ENCODE data around the gene GPC6. TPM values are rescaled to one million over a fixed set of nuclear protein-coding genes. Genes with fewer than 3 reads are reported as not detected.

The GPC6 gene
- total RNA-seq, 2 experiments from 2014 or later = not detected

DNA sequence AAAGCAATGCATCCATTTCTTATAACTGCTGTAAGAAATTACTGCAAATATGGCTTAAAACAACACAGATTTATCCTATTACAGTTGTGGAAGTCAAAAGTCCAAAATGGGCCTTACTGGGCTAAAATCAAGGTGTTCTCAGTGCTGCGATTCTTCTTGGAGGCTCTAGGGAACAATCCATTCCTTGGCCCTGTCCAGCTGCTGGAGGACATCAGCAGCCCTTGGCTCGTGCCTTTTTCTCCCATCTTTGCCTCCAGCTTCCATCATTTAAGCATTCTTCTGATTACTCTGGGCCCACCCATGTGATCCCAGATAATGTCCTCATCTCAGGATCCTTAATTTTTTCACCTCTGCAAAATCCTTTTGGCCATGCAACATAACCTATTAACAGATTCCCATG, 645.8 kb downstream of the GPC6 start:
- no peaks in the 10 kb centered on the region for H3K9me2 ChIP-seq (ENCODE audit: insufficient read depth, low read length)
- POLR2A ChIA-PET = no interaction called here
- BruUV-seq (replicated peaks) = no TSS peak
- CTCF ChIA-PET (ENCODE audit: unreplicated experiment) = no interaction called here
- no peak overlapping the region for H2AFZ ChIP-seq (ENCODE audit: low read length)
- no peak for TF ChIP-seq EZH2phosphoT487 (IDR thresholded peaks at IDR 0.05; ENCODE audit: borderline replicate concordance, low read depth, low read length)
- TF ChIP-seq, protein P1, sequence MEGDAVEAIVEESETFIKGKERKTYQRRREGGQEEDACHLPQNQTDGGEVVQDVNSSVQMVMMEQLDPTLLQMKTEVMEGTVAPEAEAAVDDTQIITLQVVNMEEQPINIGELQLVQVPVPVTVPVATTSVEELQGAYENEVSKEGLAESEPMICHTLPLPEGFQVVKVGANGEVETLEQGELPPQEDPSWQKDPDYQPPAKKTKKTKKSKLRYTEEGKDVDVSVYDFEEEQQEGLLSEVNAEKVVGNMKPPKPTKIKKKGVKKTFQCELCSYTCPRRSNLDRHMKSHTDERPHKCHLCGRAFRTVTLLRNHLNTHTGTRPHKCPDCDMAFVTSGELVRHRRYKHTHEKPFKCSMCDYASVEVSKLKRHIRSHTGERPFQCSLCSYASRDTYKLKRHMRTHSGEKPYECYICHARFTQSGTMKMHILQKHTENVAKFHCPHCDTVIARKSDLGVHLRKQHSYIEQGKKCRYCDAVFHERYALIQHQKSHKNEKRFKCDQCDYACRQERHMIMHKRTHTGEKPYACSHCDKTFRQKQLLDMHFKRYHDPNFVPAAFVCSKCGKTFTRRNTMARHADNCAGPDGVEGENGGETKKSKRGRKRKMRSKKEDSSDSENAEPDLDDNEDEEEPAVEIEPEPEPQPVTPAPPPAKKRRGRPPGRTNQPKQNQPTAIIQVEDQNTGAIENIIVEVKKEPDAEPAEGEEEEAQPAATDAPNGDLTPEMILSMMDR (conservative IDR thresholded peaks at IDR 0.05; ENCODE audit: low read length) = no peak
- H3K4me3 ChIP-seq (ENCODE audit: low read depth, low read length, poor library complexity, severe bottlenecking) = no peak overlapping the region
- no peaks in the 10 kb centered on the region for H3K4me1 ChIP-seq (ENCODE audit: insufficient read depth, low read length, poor library complexity, severe bottlenecking)
- no peaks in the 10 kb centered on the region for H3K9me3 ChIP-seq (ENCODE audit: low read length)
- no peaks in the 10 kb centered on the region for H3K79me2 ChIP-seq (ENCODE audit: insufficient read depth, low read depth, low read length)
- H3K27ac ChIP-seq (ENCODE audit: low read depth, low read length, poor library complexity, severe bottlenecking) = no peak overlapping the region
- H3K4me2 ChIP-seq (ENCODE audit: low read length) = no peak overlapping the region
- no peaks in the 10 kb centered on the region for H3K36me3 ChIP-seq (ENCODE audit: insufficient read depth, low read length)
- intact Hi-C loops (cut with micrococcal nuclease; ENCODE audit: unreplicated experiment) = no loop called here
- DNase-seq (ENCODE audit: low spot score) = no peak
- no peaks in the 10 kb centered on the region for H4K20me1 ChIP-seq (ENCODE audit: insufficient read depth, low read length)

DNA sequence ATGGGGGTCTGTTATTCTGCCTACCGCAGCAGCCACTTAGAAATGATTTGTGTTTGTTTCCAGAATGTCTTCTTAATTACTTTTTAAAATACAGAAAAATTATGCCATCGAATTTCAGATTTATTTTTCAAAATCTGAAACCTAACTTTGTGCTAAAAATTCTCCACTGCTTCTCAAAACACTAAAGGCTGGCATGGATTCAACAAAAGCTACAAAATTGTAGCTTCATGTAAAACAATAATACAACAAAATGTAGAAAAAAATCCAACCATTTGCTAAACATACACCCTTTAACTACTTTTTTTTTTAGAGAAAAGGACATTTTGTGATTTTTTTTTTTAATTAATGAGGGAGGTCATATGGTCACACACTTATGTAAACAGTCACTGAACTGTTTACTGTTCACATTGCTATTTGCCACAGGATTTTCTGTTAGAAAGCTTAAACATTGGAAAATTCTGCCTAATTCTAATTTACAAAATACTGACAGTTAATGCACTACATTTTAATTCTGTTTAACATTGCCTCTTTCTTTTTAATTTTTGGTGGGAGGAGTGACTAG, 646.3 kb downstream of the GPC6 start:
- Histone ChIP-seq H3K9me3 (ENCODE audit: low read length) (no peaks in the 10 kb centered on the region), H4K20me1 (ENCODE audit: insufficient read depth, low read length) (no peaks in the 10 kb centered on the region)
- intact Hi-C loops (cut with micrococcal nuclease; ENCODE audit: unreplicated experiment) = no loop called here

DNA sequence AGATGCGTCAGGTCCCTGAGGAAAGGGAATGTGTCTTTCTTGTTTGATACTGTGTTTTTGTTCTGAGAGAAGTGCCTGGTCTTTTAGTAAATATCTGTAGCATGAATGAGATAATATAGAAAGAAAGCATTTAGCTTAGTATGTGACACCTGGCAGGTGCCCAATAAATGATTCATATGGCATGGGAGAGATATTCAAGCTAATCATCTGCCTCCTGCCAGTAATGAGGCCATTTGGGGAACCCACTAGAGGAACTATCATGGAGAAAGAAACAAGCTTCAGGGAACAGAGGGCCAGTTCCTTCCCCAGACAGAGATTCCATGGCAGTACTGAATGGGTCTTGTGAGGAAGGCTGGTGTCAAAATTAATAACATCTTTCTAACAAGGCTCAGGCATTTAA, 648.9 kb downstream of the GPC6 start:
- Histone ChIP-seq H3K9me3 (ENCODE audit: low read length) (no peaks in the 10 kb centered on the region), H2AFZ (ENCODE audit: low read length) (no peak overlapping the region), H3K27ac (ENCODE audit: low read depth, low read length, poor library complexity, severe bottlenecking) (no peak overlapping the region), H3K9me2 (ENCODE audit: insufficient read depth, low read length) (no peaks in the 10 kb centered on the region), H3K4me3 (ENCODE audit: low read depth, low read length, poor library complexity, severe bottlenecking) (no peak overlapping the region), H3K4me2 (ENCODE audit: low read length) (no peak overlapping the region), H3K36me3 (ENCODE audit: insufficient read depth, low read length) (no peaks in the 10 kb centered on the region), H3K4me1 (ENCODE audit: insufficient read depth, low read length, poor library complexity, severe bottlenecking) (no peaks in the 10 kb centered on the region), H3K79me2 (ENCODE audit: insufficient read depth, low read depth, low read length) (no peaks in the 10 kb centered on the region), H4K20me1 (ENCODE audit: insufficient read depth, low read length) (no peaks in the 10 kb centered on the region)
- ChIA-PET CTCF (ENCODE audit: unreplicated experiment) (no interaction called here), POLR2A (no interaction called here)
- no peak for TF ChIP-seq EZH2phosphoT487 (IDR thresholded peaks at IDR 0.05; ENCODE audit: borderline replicate concordance, low read depth, low read length)
- TF ChIP-seq, protein P1 (conservative IDR thresholded peaks at IDR 0.05; ENCODE audit: low read length) = no peak
- BruUV-seq (replicated peaks) = no TSS peak
- no peak for DNase-seq (ENCODE audit: low spot score)
- intact Hi-C loops (cut with micrococcal nuclease; ENCODE audit: unreplicated experiment) = no loop called here

More for the DNA sequence above, 646.3 kb downstream of the GPC6 start:
- CTCF ChIA-PET (ENCODE audit: unreplicated experiment) = no interaction called here
- Histone ChIP-seq H3K4me2 (ENCODE audit: low read length) (no peak overlapping the region), H3K4me3 (ENCODE audit: low read depth, low read length, poor library complexity, severe bottlenecking) (no peak overlapping the region), H3K9me2 (ENCODE audit: insufficient read depth, low read length) (no peaks in the 10 kb centered on the region), H3K79me2 (ENCODE audit: insufficient read depth, low read depth, low read length) (no peaks in the 10 kb centered on the region), H2AFZ (ENCODE audit: low read length) (no peak overlapping the region), H3K27ac (ENCODE audit: low read depth, low read length, poor library complexity, severe bottlenecking) (no peak overlapping the region), H3K4me1 (ENCODE audit: insufficient read depth, low read length, poor library complexity, severe bottlenecking) (no peaks in the 10 kb centered on the region), H3K36me3 (ENCODE audit: insufficient read depth, low read length) (no peaks in the 10 kb centered on the region)
- POLR2A ChIA-PET = no interaction called here
- BruUV-seq (replicated peaks) = no TSS peak
- TF ChIP-seq EZH2phosphoT487 (IDR thresholded peaks at IDR 0.05; ENCODE audit: borderline replicate concordance, low read depth, low read length) = no peak
- TF ChIP-seq, protein P1 (conservative IDR thresholded peaks at IDR 0.05; ENCODE audit: low read length) = no peak
- no peak for DNase-seq (ENCODE audit: low spot score)

All from OCI-LY7 (cell line).